Omental fat pad (tissue), 4 donors: Measurements from ENCODE around the gene TIGD6. TPM values are rescaled to one million over a fixed set of nuclear protein-coding genes. Genes with fewer than 3 reads are reported as not detected.

ENCODE experiments used
- ATAC-seq: fragments of 150-250 bp; one replicate; pipeline ENCODE4 v1.9.1; 2016; ENCODE audit warnings: mild to moderate bottlenecking, moderate library complexity; ENCODE audit not compliant: low FRiP score
- DNase-seq: peaks from one replicate; pipeline ENCODE4 v3.0.0-alpha.2; 2019; ENCODE audit warnings: low spot score
- total RNA-seq, 4 donors: library from RNA; depleted of rRNA; stranded (reverse); fragments of >200 nt; gene quantifications; one replicate each; pipeline ENCODE4 v1.1.0, GENCODE V29; 2016
- TF ChIP-seq, protein P1 (sequence below), 3 donors: fragments of 450-650 bp; IDR thresholded peaks; one replicate each; pipeline ENCODE4 v1.5.1; 2016 to 2017; ENCODE audit warnings: antibody characterized with exemption in 3 of 3, mild to moderate bottlenecking in 3 of 3, moderate library complexity in 2 of 3

Gene TIGD6
- total RNA-seq, 4 donors from 2014 or later, result 3.1 to 4.9 (median 3.8) TPM

- TF ChIP-seq, protein P1, sequence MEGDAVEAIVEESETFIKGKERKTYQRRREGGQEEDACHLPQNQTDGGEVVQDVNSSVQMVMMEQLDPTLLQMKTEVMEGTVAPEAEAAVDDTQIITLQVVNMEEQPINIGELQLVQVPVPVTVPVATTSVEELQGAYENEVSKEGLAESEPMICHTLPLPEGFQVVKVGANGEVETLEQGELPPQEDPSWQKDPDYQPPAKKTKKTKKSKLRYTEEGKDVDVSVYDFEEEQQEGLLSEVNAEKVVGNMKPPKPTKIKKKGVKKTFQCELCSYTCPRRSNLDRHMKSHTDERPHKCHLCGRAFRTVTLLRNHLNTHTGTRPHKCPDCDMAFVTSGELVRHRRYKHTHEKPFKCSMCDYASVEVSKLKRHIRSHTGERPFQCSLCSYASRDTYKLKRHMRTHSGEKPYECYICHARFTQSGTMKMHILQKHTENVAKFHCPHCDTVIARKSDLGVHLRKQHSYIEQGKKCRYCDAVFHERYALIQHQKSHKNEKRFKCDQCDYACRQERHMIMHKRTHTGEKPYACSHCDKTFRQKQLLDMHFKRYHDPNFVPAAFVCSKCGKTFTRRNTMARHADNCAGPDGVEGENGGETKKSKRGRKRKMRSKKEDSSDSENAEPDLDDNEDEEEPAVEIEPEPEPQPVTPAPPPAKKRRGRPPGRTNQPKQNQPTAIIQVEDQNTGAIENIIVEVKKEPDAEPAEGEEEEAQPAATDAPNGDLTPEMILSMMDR (IDR thresholded peaks at IDR 0.05), result no peak
- ATAC-seq, result no peak
- no peak for DNase-seq
Measured at GRCh38 chr5:149962601-149963300, 37.7 kb downstream of the TIGD6 start.

DNA sequence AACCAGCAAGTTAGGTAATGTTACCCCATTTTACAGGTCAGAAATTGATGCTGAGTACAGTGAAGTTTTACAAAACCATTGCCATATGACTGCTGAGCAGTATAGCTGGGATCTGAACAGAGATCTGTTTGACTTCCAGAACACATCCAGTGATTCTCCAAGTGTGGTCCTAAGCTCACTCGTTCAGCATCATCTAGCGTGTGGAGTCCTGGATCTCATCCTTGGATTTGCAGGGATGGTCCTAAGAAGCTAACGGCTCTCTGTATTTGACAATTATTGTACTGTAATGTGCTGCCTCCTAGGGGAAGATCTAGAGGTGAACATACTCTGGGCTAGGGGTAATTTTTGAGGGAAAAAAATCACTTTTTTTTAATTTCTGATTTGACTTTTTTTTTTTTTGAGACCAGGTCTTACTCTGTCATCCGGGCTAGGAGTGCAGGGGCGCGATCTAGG, 38.5 kb downstream of the TIGD6 start:
- ATAC-seq, result peak; percentile 30
- TF ChIP-seq, protein P1 (IDR thresholded peaks at IDR 0.05), result no peak

DNA sequence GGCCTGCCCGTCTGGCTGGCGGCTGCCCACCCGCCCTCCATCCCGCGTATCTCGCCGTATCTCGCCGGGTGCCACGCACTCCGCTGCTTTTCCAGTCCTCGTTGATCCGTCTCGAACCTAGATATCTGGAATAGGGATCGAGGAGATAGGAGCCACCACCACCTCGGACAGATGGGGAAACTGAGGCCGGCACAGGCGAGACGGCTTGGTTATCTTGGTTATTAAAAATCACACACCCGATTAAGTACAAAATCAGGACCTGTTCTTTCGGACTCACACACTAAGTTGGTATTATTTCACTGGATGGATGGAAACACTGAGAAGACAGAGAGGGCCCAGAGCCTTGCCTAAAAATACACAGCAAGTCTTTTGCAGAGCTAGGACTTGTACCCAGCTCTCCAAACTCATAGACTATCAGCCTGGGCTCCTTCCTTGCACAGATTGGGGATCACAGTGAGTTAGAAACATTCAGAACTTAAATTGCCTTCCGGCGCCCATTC, 39.2 kb downstream of the TIGD6 start:
- DNase-seq, result no peak
- TF ChIP-seq, protein P1 (IDR thresholded peaks at IDR 0.05), result no peak
- no peak for ATAC-seq

More for the DNA sequence above, 38.5 kb downstream of the TIGD6 start:
- DNase-seq, result no peak

GRCh38 chr5:149960272-149961185, 39.9 kb downstream of the TIGD6 start, which contains the start of gene SLC26A2:
SLC26A2 (plus strand) TSS chr5:149960758; CDS start chr5:149977653, 16,895 bp downstream.
- TF ChIP-seq, protein P1 (IDR thresholded peaks at IDR 0.05), result no peak
- ATAC-seq (peak; percentile 99), DNase-seq (peak; percentile 80)

DNA sequence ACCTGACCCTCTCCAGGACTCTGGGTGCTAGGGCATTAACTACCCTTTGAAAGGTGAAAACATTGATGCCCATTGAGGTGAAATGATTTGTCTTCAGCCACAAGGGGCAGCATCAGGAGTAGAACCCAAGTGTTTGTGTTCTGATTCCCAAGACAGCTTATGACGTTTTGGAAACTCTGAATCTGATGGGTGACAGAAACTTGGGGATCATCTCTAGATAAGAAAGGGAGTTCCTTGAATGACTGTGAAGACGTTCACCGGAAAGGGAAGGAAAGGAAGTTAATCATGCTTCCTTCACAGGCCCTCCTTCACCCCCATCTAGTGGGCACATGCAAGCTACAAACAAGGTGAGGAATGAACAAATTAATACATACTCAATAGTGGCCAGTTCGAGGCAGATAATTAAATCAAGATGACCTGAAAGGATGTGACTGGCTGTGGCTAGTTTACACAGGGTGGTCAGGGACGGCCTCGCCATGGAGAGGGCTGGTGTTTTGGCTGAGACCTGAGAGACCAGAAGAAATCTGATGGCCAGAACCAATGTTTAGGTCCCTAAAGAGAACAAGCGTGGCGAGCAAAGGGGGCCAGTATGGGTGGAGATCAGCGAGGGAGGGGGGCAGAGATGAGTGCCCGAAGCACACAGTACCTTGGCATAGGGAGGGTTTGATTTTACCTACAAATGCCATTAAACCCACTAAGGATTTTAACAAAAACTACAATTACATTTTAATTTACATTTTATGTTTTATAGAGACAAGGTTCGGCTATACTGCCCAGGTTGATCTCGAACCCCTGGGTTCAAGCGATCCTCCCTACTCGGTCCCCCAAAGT, 40.8 kb downstream of the TIGD6 start:
- DNase-seq (no peak), ATAC-seq (peak; percentile 33)
- TF ChIP-seq, protein P1 (IDR thresholded peaks at IDR 0.05), result no peak

DNA sequence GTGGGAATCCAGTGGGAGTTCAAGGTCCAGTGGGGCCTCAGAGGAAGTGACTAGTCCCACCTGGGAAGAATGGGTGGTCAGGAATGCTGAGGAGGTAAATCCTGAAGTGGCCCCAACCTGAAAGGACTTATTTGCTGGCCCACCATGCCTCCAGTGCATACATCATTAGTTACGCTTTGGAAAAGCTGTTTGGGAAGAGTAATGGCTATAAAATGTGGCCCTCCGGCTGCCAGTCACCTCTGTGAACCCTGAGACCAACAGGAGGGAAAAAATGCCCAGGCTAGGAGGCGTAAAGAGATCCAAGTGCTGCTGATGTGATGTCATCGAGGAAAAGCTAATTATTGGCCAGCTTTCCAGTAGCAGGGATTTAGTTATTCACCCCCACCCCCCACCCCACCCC, 42.6 kb downstream of the TIGD6 start:
- TF ChIP-seq, protein P1 (IDR thresholded peaks at IDR 0.05), result no peak
- ATAC-seq, result no peak
- no peak for DNase-seq
